ENCODE data around the gene SIMC1.

DNA sequence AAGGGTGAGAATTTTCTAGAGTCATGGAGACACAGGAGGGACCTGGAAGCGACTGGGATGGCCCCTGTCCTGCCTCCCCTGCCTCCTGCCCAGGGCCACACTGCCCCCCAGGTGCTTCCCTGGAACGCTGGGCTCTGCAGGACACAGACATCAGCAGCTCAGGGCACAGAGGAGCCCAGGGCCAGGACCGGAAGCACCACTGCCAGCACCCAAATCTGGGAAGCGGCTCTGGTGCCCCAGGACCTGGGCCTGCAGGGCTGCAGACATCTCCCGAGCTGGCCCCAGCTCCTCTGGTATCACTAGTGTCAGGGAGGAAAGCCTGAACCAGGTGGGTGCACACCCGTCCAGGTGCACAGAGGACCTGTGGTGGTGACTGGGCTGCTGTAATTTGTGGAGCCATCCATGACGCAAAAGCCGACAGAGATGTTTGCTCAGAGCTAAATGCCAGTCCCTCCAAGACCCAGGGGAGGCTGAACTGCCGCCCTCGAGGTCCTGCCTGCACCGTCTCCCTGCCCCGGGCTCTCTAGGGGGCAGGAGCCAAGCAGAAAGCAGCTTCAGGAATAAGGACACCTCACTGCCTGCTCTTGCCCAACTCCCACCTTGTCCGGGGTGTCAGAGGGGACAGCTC, 46.0 kb upstream of the SIMC1 start:
- TF ChIP-seq, protein P1, sequence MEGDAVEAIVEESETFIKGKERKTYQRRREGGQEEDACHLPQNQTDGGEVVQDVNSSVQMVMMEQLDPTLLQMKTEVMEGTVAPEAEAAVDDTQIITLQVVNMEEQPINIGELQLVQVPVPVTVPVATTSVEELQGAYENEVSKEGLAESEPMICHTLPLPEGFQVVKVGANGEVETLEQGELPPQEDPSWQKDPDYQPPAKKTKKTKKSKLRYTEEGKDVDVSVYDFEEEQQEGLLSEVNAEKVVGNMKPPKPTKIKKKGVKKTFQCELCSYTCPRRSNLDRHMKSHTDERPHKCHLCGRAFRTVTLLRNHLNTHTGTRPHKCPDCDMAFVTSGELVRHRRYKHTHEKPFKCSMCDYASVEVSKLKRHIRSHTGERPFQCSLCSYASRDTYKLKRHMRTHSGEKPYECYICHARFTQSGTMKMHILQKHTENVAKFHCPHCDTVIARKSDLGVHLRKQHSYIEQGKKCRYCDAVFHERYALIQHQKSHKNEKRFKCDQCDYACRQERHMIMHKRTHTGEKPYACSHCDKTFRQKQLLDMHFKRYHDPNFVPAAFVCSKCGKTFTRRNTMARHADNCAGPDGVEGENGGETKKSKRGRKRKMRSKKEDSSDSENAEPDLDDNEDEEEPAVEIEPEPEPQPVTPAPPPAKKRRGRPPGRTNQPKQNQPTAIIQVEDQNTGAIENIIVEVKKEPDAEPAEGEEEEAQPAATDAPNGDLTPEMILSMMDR (IDR thresholded peaks at IDR 0.05) = no peak
- TF ChIP-seq NR3C1 (CRISPR knock-in tag; conservative IDR thresholded peaks at IDR 0.05; ENCODE audit: low read depth) (no peak), KAT7 (CRISPR knock-in tag; IDR thresholded peaks at IDR 0.05; ENCODE audit: borderline replicate concordance) (no peak), GABPB1 (CRISPR knock-in tag; IDR thresholded peaks at IDR 0.05) (no peak), NFE2L1 (CRISPR knock-in tag; IDR thresholded peaks at IDR 0.05) (no peak), ZNF138 (CRISPR knock-in tag; conservative IDR thresholded peaks at IDR 0.05) (no peak), NFYB (CRISPR knock-in tag; conservative IDR thresholded peaks at IDR 0.05; ENCODE audit: low read depth) (no peak), CBFB (CRISPR knock-in tag; IDR thresholded peaks at IDR 0.05; ENCODE audit: low read depth) (no peak)
- TF ChIP-seq, protein P2, sequence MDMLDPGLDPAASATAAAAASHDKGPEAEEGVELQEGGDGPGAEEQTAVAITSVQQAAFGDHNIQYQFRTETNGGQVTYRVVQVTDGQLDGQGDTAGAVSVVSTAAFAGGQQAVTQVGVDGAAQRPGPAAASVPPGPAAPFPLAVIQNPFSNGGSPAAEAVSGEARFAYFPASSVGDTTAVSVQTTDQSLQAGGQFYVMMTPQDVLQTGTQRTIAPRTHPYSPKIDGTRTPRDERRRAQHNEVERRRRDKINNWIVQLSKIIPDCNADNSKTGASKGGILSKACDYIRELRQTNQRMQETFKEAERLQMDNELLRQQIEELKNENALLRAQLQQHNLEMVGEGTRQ (CRISPR knock-in tag; IDR thresholded peaks at IDR 0.05) = no peak
- TF ChIP-seq, protein P3, sequence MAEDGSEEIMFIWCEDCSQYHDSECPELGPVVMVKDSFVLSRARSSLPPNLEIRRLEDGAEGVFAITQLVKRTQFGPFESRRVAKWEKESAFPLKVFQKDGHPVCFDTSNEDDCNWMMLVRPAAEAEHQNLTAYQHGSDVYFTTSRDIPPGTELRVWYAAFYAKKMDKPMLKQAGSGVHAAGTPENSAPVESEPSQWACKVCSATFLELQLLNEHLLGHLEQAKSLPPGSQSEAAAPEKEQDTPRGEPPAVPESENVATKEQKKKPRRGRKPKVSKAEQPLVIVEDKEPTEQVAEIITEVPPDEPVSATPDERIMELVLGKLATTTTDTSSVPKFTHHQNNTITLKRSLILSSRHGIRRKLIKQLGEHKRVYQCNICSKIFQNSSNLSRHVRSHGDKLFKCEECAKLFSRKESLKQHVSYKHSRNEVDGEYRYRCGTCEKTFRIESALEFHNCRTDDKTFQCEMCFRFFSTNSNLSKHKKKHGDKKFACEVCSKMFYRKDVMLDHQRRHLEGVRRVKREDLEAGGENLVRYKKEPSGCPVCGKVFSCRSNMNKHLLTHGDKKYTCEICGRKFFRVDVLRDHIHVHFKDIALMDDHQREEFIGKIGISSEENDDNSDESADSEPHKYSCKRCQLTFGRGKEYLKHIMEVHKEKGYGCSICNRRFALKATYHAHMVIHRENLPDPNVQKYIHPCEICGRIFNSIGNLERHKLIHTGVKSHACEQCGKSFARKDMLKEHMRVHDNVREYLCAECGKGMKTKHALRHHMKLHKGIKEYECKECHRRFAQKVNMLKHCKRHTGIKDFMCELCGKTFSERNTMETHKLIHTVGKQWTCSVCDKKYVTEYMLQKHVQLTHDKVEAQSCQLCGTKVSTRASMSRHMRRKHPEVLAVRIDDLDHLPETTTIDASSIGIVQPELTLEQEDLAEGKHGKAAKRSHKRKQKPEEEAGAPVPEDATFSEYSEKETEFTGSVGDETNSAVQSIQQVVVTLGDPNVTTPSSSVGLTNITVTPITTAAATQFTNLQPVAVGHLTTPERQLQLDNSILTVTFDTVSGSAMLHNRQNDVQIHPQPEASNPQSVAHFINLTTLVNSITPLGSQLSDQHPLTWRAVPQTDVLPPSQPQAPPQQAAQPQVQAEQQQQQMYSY (CRISPR knock-in tag; IDR thresholded peaks at IDR 0.05) = no peak
- TF ChIP-seq, protein P4, sequence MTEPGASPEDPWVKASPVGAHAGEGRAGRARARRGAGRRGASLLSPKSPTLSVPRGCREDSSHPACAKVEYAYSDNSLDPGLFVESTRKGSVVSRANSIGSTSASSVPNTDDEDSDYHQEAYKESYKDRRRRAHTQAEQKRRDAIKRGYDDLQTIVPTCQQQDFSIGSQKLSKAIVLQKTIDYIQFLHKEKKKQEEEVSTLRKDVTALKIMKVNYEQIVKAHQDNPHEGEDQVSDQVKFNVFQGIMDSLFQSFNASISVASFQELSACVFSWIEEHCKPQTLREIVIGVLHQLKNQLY (CRISPR knock-in tag; IDR thresholded peaks at IDR 0.05) = no peak
